ENCODE data around the gene ATP2B3. TPM values are rescaled to one million over a fixed set of nuclear protein-coding genes. Genes with fewer than 3 reads are reported as not detected.
"Not testable (repeated sequence)": the region's sequence is repeated elsewhere in the genome, so short reads cannot be mapped to it uniquely, and the experiment has no call there.

Gene ATP2B3
- polyA plus RNA-seq, 3 donors = 0.17 to 0.32 (median 0.24) TPM

GRCh38 chrX:153600921-153601320 is 83.5 kb downstream of the ATP2B3 start:
- DNase-seq (ENCODE audit: extremely low read depth in 1 of 11, low read depth in 9 of 11, low spot score in 4 of 11) = no peak

- DNase-seq (ENCODE audit: extremely low read depth in 1 of 11, low read depth in 9 of 11, low spot score in 4 of 11) = no peak
These were observed 84.2 kb downstream of the ATP2B3 start for GRCh38 chrX:153601511-153602110.

- no peak for DNase-seq (ENCODE audit: extremely low read depth in 1 of 11, low read depth in 9 of 11, low spot score in 4 of 11)
These were observed 85.2 kb downstream of the ATP2B3 start for GRCh38 chrX:153602601-153603000.

- no peak for DNase-seq (ENCODE audit: extremely low read depth in 1 of 11, low read depth in 9 of 11, low spot score in 4 of 11)
These were observed 85.8 kb downstream of the ATP2B3 start for GRCh38 chrX:153603131-153603656.

GRCh38 chrX:153604666-153605380 is 87.4 kb downstream of the ATP2B3 start:
- not testable (repeated sequence) for DNase-seq (ENCODE audit: extremely low read depth in 1 of 11, low read depth in 9 of 11, low spot score in 4 of 11)

GRCh38 chrX:153606503-153606902 is 89.1 kb downstream of the ATP2B3 start:
- no peak for DNase-seq (ENCODE audit: extremely low read depth in 1 of 11, low read depth in 9 of 11, low spot score in 4 of 11)

GRCh38 chrX:153608376-153608775 is 90.9 kb downstream of the ATP2B3 start:
- no peak for DNase-seq (ENCODE audit: extremely low read depth in 1 of 11, low read depth in 9 of 11, low spot score in 4 of 11)

GRCh38 chrX:153608806-153609205 is 91.4 kb downstream of the ATP2B3 start:
- no peak for DNase-seq (ENCODE audit: extremely low read depth in 1 of 11, low read depth in 9 of 11, low spot score in 4 of 11)

- peak in 8 of 11 donors; percentile 40 to 70 (median 63) for DNase-seq (ENCODE audit: extremely low read depth in 1 of 11, low read depth in 9 of 11, low spot score in 4 of 11)
These were observed 92.7 kb downstream of the ATP2B3 start for GRCh38 chrX:153609917-153610835.

GRCh38 chrX:153610836-153611213 is 93.4 kb downstream of the ATP2B3 start:
- no peak for DNase-seq (ENCODE audit: extremely low read depth in 1 of 11, low read depth in 9 of 11, low spot score in 4 of 11)

GRCh38 chrX:153611298-153612095 is 94.1 kb downstream of the ATP2B3 start:
- DNase-seq (ENCODE audit: extremely low read depth in 1 of 11, low read depth in 9 of 11, low spot score in 4 of 11) = no peak

- DNase-seq (ENCODE audit: extremely low read depth in 1 of 11, low read depth in 9 of 11, low spot score in 4 of 11) = no peak
These were observed 95.0 kb downstream of the ATP2B3 start for GRCh38 chrX:153612413-153612812.

GRCh38 chrX:153614818-153615217 is 97.4 kb downstream of the ATP2B3 start:
- DNase-seq (ENCODE audit: extremely low read depth in 1 of 11, low read depth in 9 of 11, low spot score in 4 of 11) = no peak

- DNase-seq (ENCODE audit: extremely low read depth in 1 of 11, low read depth in 9 of 11, low spot score in 4 of 11) = no peak
These were observed 103.1 kb downstream of the ATP2B3 start for GRCh38 chrX:153620576-153620975.

- DNase-seq (ENCODE audit: extremely low read depth in 1 of 11, low read depth in 9 of 11, low spot score in 4 of 11) = no peak
These were observed 104.6 kb downstream of the ATP2B3 start for GRCh38 chrX:153621949-153622598.

- DNase-seq (ENCODE audit: extremely low read depth in 1 of 11, low read depth in 9 of 11, low spot score in 4 of 11) = no peak
These were observed 105.3 kb downstream of the ATP2B3 start for GRCh38 chrX:153622661-153623309.

- no peak for DNase-seq (ENCODE audit: extremely low read depth in 1 of 11, low read depth in 9 of 11, low spot score in 4 of 11)
These were observed 106.0 kb downstream of the ATP2B3 start for GRCh38 chrX:153623310-153624029.
